Ovary (tissue), 1 donor: ENCODE data around the gene TMEM45B.

Experiments used
- EP300 ChIP-seq: sonication (generic); formaldehyde crosslinking; IDR thresholded peaks from one replicate; pipeline ENCODE4 v1.6.1; 2017; ENCODE audit warnings: antibody characterized with exemption
- POLR2A ChIP-seq: fragments of 450-650 bp; IDR thresholded peaks from one replicate; pipeline ENCODE4 v1.6.1; 2017; ENCODE audit warnings: antibody characterized with exemption, mild to moderate bottlenecking, moderate library complexity

DNA sequence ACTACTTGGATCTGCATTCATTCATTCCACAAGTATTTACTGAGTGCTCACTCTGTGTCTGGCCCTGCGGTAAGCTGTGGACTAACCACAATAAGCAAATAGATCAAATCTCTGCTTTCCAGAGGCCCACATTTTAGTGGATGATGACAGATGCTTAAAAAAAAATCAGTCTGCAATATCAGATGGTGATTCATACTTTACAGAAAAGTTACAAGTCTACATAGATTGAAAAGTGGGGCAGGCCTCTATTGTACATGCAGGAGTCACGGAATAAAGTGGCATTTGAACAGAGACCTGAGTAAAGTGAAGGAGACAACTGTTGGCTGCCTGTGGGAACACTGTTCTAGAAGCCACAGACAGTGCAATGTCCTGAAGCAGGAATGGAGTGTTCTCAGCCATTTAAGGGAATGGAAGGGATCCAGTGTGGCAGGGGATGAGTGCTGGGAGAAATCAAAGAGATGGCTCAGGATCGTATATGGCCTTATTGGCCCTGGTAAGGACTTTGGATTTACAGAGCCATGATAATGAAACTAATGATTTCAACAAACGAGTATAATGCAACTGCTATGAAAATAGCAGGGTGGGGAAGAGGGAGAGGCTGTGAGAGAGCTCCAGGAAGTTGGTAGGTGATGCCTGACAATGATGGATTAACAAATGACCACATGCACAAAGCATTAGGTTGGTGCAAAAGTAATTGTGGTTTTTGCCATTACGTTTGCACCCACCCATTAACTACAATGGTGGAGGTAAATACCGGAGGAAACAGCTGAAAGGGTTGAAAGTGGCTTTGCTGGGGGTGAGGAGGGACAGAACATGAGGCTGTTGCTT lies 31.1 kb downstream of the TMEM45B start:
- TF ChIP-seq EP300 = no peak
- TF ChIP-seq POLR2A = no peak
